ENCODE data around the gene SBNO2. TPM values are rescaled to one million over a fixed set of nuclear protein-coding genes. Genes with fewer than 3 reads are reported as not detected.

The SBNO2 gene
- polyA plus RNA-seq, 3 donors, result 0.71 to 75.0 (median 2.6) TPM

DNA sequence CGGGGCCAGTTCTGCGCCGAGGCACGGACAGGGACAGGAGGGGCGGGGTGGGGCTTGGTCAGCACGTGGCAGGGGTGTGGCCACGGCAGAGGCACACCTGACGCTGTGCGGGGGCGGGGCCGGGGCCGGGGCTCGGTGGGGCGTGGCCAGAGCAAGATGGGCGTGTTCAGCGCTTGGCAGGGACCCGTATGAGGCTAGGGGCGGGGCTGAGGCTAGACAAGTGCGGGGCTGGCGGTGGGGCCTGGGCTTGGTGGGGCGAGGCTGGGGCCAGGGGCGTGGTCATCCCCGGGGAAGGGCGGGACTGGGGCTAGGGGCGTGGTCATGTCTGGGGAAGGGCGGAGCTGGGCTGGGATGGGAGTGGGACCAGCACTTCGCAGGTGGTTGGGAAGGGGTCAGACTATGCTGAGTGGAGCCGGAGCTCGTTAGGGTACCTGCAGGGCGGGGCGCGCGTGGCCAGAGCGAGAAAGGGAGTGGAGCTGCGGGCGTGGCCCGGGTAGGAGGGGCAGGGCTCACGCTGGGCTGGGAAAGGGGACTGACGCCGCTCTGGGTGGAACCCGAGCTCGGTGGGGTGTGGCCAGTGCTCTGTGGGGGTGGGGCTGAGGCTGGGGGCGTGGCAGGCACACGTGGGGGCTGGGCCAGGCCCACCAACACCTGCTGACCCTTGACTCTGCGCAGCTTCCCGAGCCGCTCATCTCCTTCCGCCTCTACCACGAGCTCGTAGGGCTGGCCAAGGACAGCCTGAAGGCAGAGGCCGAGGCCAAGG lies 91.7 kb downstream of the SBNO2 start:
- WGBS (ENCODE audit: insufficient coverage), result 63% methylated on average over 50 of the region's 51 CpGs

More for the DNA sequence above, 91.7 kb downstream of the SBNO2 start:
- Mint-ChIP-seq H3K27me3 (ENCODE audit: low read depth in 3 of 3) (peaks cover 0 to 3% (median 0%) of the 10 kb centered on the region in 3 donors), H3K4me3 (no peak overlapping the region), H3K4me1 (peaks cover 46% of the 10 kb centered on the region), H3K27ac (peak overlapping the region in 6 of 7 donors; percentile 53 to 88 (median 76)), H3K36me3 (peaks cover 53 to 94% of the 10 kb centered on the region in 2 donors), H3K9me3 (no peaks in the 10 kb centered on the region)
- Histone ChIP-seq H3K4me2 (replicated peaks; ENCODE audit: extremely low read depth, low read length, poor library complexity, severe bottlenecking) (no peak overlapping the region), H3K9me3 (replicated peaks in 1 of 2; ENCODE audit: control insufficient read depth in 1 of 2, insufficient read depth in 1 of 2, low read length in 2 of 2) (no peaks in the 10 kb centered on the region), H3K27me3 (ENCODE audit: control insufficient read depth in 2 of 2, insufficient read depth in 2 of 2, low read length in 2 of 2) (no peaks in the 10 kb centered on the region), H3K4me1 (ENCODE audit: control insufficient read depth in 1 of 2, insufficient read depth in 2 of 2, low read length in 2 of 2) (peaks cover 49 to 79% of the 10 kb centered on the region in 2 donors), H3K9ac (ENCODE audit: insufficient read depth, low read length, poor library complexity, severe bottlenecking) (no peak overlapping the region), H3K79me2 (ENCODE audit: insufficient read depth, low read length) (peaks cover 87% of the 10 kb centered on the region), H4K20me1 (ENCODE audit: insufficient read depth, low read length) (peaks cover 100% of the 10 kb centered on the region), H3K36me3 (replicated peaks in 1 of 2; ENCODE audit: control insufficient read depth in 1 of 2, insufficient read depth in 2 of 2, low read length in 2 of 2) (peaks cover 88 to 89% of the 10 kb centered on the region in 2 donors), H2AFZ (ENCODE audit: insufficient read depth, low read depth, low read length, poor library complexity, severe bottlenecking) (no peak overlapping the region), H3K4me3 (replicated peaks in 1 of 3; ENCODE audit: low read depth in 2 of 3, low read length in 3 of 3) (no peak overlapping the region), H3K27ac (ENCODE audit: low read depth in 1 of 2, low read length in 2 of 2) (peak overlapping the region; percentile 12 to 51)
- no peak for TF ChIP-seq CTCF (IDR thresholded peaks at IDR 0.05)
- intact Hi-C loops (cut with micrococcal nuclease), result no loop called here
- peak; percentile 56 to 77 (median 67) for DNase-seq
